PC-9 (cell line): Measurements from ENCODE around the gene ABLIM1. TPM values are rescaled to one million over a fixed set of nuclear protein-coding genes. Genes with fewer than 3 reads are reported as not detected.

ENCODE experiments used
- BruUV-seq: library from RNA; stranded (reverse); fragments of 400-500 nt; replicated peaks from 2 replicates; lab custom pipeline; 2021; lab: Mats Ljungman, UMichigan
- CTCF ChIA-PET: fragments of 300-600 bp; sonication (Branson Sonifier 250); formaldehyde crosslinking; loops from one replicate; lab custom pipeline; 2022; ENCODE audit warnings: antibody characterized with exemption; lab: Charles Lee
- POLR2A ChIA-PET: fragments of 300-600 bp; sonication (Branson Sonifier 250); formaldehyde crosslinking; loops from one replicate; lab custom pipeline; 2022; ENCODE audit warnings: antibody characterized with exemption; ENCODE audit not compliant: unreplicated experiment; lab: Charles Lee
- DNase-seq, 2 experiments: peaks; one replicate each; pipeline versions ENCODE4 v3.0.0 to v3.0.0-alpha.2; 2015 to 2022; ENCODE audit warnings: mixed read lengths in 1 of 2
- H2AFZ ChIP-seq: fragments of 200-600 bp; sonication (generic); 2 replicates; pipeline ENCODE4 v1.8.1; 2017; ENCODE audit warnings: antibody characterized with exemption
- H3F3A ChIP-seq: fragments of 200-600 bp; sonication (generic); 2 replicates; pipeline ENCODE4 v1.8.1; 2017; ENCODE audit warnings: antibody characterized with exemption, mild to moderate bottlenecking, low read depth; ENCODE audit not compliant: insufficient read depth
- H3K27ac ChIP-seq: fragments of 200-600 bp; sonication (generic); 2 replicates; pipeline ENCODE4 v1.6.1; 2016; ENCODE audit warnings: mixed run types
- H3K27me3 ChIP-seq: fragments of 200-600 bp; sonication (generic); 2 replicates; pipeline ENCODE4 v1.6.1; 2016; ENCODE audit warnings: low read depth, mixed run types; ENCODE audit not compliant: insufficient read depth
- H3K36me3 ChIP-seq: fragments of 200-600 bp; sonication (generic); 2 replicates; pipeline ENCODE4 v1.6.1; 2016; ENCODE audit warnings: low read depth, mixed run types
- H3K4me1 ChIP-seq: fragments of 200-600 bp; sonication (generic); replicated peaks from 2 replicates; pipeline ENCODE4 v1.6.1; 2016; ENCODE audit warnings: mixed run types; ENCODE audit not compliant: insufficient read depth
- H3K4me2 ChIP-seq: fragments of 200-600 bp; sonication (generic); 2 replicates; pipeline ENCODE4 v1.6.1; 2017; ENCODE audit warnings: mixed run types
- H3K4me3 ChIP-seq: fragments of 200-600 bp; sonication (generic); 2 replicates; pipeline ENCODE4 v1.6.1; 2016; ENCODE audit warnings: mixed run types
- H3K79me2 ChIP-seq: fragments of 200-600 bp; sonication (generic); 2 replicates; pipeline ENCODE4 v1.6.1; 2017; ENCODE audit warnings: low read depth, mixed run types
- H3K9me2 ChIP-seq: fragments of 200-600 bp; sonication (generic); 2 replicates; pipeline ENCODE4 v1.8.1; 2017; ENCODE audit warnings: mild to moderate bottlenecking; ENCODE audit not compliant: insufficient read depth
- H3K9me3 ChIP-seq: fragments of 200-600 bp; sonication (generic); 2 replicates; pipeline ENCODE4 v1.8.1; 2016; ENCODE audit warnings: low read depth; ENCODE audit not compliant: insufficient read depth
- H4K20me1 ChIP-seq: fragments of 200-600 bp; sonication (generic); 2 replicates; pipeline ENCODE4 v1.8.1; 2017; ENCODE audit not compliant: insufficient read depth
- EZH2 ChIP-seq: fragments of 200-600 bp; sonication (generic); IDR thresholded peaks from 2 replicates; pipeline ENCODE4 v1.8.0; 2017; ENCODE audit warnings: antibody characterized with exemption, low read depth
- intact Hi-C: fragments of 100-400 bp; cut with micrococcal nuclease; formaldehyde crosslinking; loops from one replicate; pipeline ENCODE4 v1.10.0; 2022; ENCODE audit not compliant: unreplicated experiment
- total RNA-seq: library from RNA; stranded (reverse); gene quantifications from 2 replicates; pipeline ENCODE4 v1.2.3, GENCODE V29; 2021
- TF ChIP-seq, protein P1 (sequence below): fragments of 200-600 bp; sonication (generic); conservative IDR thresholded peaks from 2 replicates; pipeline ENCODE4 v1.6.1; 2017; ENCODE audit warnings: mixed run types, antibody characterized with exemption, mild to moderate bottlenecking, moderate library complexity

Gene ABLIM1
- total RNA-seq, 1 experiment from 2014 or later = 68.7 TPM

DNA sequence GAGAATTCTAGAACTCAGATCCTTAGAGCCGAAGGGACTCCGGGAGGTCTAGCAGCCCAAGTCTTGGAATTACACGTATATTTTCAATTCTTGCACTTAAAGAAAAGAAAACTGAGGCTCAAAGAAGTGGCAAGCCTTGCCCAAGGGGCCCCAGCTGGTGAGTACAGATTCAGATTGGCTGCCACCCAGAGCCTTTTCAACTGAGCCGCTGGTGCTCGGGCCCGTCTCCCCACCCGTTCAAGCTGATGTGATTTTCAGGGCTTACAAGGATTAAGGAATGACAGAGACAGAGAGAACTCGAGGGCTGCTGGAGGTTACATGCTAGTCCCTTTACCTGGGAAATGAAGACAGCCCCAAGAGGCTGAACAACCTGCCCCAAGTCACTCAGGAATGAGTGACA is 117.8 kb downstream of the ABLIM1 start:
- H2AFZ ChIP-seq = no peak overlapping the region
- no peaks in the 10 kb centered on the region for H3F3A ChIP-seq
- ChIA-PET CTCF (no interaction called here), POLR2A (no interaction called here)
- H3K27me3 ChIP-seq = no peaks in the 10 kb centered on the region
- H3K79me2 ChIP-seq = no peaks in the 10 kb centered on the region
- DNase-seq = no peak
- H4K20me1 ChIP-seq = no peaks in the 10 kb centered on the region
- H3K4me1 ChIP-seq = peaks cover 16% of the 10 kb centered on the region
- intact Hi-C loops = no loop called here
- no peak overlapping the region for H3K4me3 ChIP-seq
- H3K9me2 ChIP-seq = no peaks in the 10 kb centered on the region
- H3K9me3 ChIP-seq = no peaks in the 10 kb centered on the region
- TF ChIP-seq EZH2 = no peak
- TF ChIP-seq, protein P1, sequence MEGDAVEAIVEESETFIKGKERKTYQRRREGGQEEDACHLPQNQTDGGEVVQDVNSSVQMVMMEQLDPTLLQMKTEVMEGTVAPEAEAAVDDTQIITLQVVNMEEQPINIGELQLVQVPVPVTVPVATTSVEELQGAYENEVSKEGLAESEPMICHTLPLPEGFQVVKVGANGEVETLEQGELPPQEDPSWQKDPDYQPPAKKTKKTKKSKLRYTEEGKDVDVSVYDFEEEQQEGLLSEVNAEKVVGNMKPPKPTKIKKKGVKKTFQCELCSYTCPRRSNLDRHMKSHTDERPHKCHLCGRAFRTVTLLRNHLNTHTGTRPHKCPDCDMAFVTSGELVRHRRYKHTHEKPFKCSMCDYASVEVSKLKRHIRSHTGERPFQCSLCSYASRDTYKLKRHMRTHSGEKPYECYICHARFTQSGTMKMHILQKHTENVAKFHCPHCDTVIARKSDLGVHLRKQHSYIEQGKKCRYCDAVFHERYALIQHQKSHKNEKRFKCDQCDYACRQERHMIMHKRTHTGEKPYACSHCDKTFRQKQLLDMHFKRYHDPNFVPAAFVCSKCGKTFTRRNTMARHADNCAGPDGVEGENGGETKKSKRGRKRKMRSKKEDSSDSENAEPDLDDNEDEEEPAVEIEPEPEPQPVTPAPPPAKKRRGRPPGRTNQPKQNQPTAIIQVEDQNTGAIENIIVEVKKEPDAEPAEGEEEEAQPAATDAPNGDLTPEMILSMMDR = no peak
- no peak overlapping the region for H3K27ac ChIP-seq
- no peak overlapping the region for H3K4me2 ChIP-seq
- BruUV-seq = no TSS peak
- H3K36me3 ChIP-seq = no peaks in the 10 kb centered on the region

DNA sequence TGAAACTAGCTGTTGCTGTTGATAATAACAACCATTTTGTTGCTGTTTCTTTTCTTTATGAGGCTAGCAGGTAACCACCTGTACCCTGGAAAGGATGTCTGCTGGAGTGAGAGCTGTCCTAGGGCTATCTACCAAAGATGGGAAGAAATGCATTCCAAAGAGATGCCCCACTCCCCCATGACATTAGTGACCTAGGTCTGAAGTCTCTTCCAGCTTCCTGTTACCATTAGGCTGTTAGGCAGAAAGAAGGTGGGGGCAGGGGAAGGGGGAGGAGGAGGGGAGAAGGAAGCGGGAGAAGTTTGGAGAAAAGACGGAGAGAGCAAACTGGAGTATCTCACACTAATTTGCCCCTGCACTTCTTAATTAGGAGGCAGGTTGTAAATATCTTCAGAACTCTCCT is 118.5 kb downstream of the ABLIM1 start:
- intact Hi-C loops = no loop called here
- Histone ChIP-seq H3K27ac (no peak overlapping the region), H3K79me2 (no peaks in the 10 kb centered on the region), H3K4me3 (no peak overlapping the region), H3K4me1 (peaks cover 10% of the 10 kb centered on the region), H3K9me3 (no peaks in the 10 kb centered on the region), H4K20me1 (no peaks in the 10 kb centered on the region), H3K36me3 (no peaks in the 10 kb centered on the region), H3K9me2 (no peaks in the 10 kb centered on the region), H3F3A (no peaks in the 10 kb centered on the region), H3K27me3 (no peaks in the 10 kb centered on the region), H3K4me2 (no peak overlapping the region), H2AFZ (no peak overlapping the region)
- CTCF ChIA-PET = interaction anchor here (0.6 kb wide), 1 partner anchor 154 kb away, joined by 5 read pairs; no protein-coding TSS in a partner anchor
- TF ChIP-seq, protein P1 = no peak
- TF ChIP-seq EZH2 = no peak
- no TSS peak for BruUV-seq
- DNase-seq = no peak
- POLR2A ChIA-PET = no interaction called here

GRCh38 chr10:114538181-114538906 is 119.7 kb downstream of the ABLIM1 start:
- Histone ChIP-seq H3K4me1 (no peaks in the 10 kb centered on the region), H3K27me3 (no peaks in the 10 kb centered on the region), H3K27ac (no peak overlapping the region), H3K79me2 (no peaks in the 10 kb centered on the region), H3F3A (no peaks in the 10 kb centered on the region), H2AFZ (no peak overlapping the region), H3K9me3 (no peaks in the 10 kb centered on the region), H3K4me3 (no peak overlapping the region), H3K36me3 (no peaks in the 10 kb centered on the region), H4K20me1 (no peaks in the 10 kb centered on the region), H3K9me2 (no peaks in the 10 kb centered on the region), H3K4me2 (no peak overlapping the region)
- peak in 1 of 2 experiments; percentile 62 for DNase-seq
- no TSS peak for BruUV-seq
- TF ChIP-seq, protein P1 = no peak
- no peak for TF ChIP-seq EZH2
- ChIA-PET CTCF (no interaction called here), POLR2A (no interaction called here)
- intact Hi-C loops = no loop called here
